ENCODE measurements around the gene COX11.

DNA sequence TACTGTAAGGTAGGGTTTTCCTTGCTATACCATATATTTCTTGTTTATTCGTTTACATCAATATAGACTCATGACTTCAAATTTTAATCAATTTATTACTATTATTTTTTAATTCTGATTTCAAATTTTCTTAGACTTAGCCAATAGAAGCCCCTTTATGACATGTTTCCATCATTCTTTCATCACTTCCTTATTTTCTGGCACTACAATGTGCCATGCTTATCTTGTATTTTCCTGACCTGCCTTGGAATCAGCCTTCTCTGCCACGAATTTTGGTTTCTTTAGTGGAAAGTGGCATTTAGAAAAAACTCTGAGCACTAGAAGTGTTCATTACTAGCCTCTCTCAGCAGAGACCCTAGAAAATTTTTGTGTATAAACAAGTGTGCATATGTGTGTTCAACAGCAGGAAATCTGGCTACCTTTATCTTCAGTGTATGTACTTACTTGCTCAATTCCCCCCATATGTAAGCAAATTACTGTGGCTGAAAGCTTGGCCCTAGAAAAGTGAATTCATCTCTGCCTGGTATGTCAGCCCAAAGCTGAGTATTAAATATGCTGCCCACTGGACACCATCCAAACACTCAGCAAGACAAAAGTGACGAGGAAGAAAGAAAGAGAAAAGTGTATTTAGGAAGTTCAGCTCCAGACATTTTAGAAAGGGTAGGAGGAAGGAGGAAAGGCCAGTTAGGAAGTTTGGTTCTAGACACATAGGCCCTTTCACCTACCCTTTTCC, 4.1 kb upstream of the COX11 start:
- TF ChIP-seq, protein P1, sequence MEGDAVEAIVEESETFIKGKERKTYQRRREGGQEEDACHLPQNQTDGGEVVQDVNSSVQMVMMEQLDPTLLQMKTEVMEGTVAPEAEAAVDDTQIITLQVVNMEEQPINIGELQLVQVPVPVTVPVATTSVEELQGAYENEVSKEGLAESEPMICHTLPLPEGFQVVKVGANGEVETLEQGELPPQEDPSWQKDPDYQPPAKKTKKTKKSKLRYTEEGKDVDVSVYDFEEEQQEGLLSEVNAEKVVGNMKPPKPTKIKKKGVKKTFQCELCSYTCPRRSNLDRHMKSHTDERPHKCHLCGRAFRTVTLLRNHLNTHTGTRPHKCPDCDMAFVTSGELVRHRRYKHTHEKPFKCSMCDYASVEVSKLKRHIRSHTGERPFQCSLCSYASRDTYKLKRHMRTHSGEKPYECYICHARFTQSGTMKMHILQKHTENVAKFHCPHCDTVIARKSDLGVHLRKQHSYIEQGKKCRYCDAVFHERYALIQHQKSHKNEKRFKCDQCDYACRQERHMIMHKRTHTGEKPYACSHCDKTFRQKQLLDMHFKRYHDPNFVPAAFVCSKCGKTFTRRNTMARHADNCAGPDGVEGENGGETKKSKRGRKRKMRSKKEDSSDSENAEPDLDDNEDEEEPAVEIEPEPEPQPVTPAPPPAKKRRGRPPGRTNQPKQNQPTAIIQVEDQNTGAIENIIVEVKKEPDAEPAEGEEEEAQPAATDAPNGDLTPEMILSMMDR (IDR thresholded peaks at IDR 0.05): no peak
- no peak for TF ChIP-seq POLR2A (IDR thresholded peaks at IDR 0.05)
- TF ChIP-seq POLR2AphosphoS5 (IDR thresholded peaks at IDR 0.05): no peak
- no peak for TF ChIP-seq EP300 (IDR thresholded peaks at IDR 0.05; ENCODE audit: low read depth)

All from transverse colon (tissue), 4 donors.